ENCODE data around the gene GFM1.
A peak's percentile ranks its signal among the peaks of the same experiment; 100 is the strongest.

Gene GFM1

GRCh38 chr3:158625881-158626280 is 18.4 kb upstream of the GFM1 start:
- H3K79me1 ChIP-seq (ENCODE audit: low read depth, low read length): no peaks in the 10 kb centered on the region
- peaks cover 0 to 3% of the 10 kb centered on the region in 2 donors for H3K9me3 ChIP-seq (replicated peaks in 1 of 2; ENCODE audit: control insufficient read depth in 2 of 2, insufficient read depth in 1 of 2, low read depth in 1 of 2, low read length in 2 of 2)
- no peak overlapping the region for H2BK12ac ChIP-seq (ENCODE audit: low read length)
- H3K4me1 ChIP-seq (ENCODE audit: control insufficient read depth in 2 of 2, insufficient read depth in 1 of 2, low read depth in 1 of 2, low read length in 2 of 2): no peaks in the 10 kb centered on the region
- no peak overlapping the region for H2AFZ ChIP-seq (ENCODE audit: low read length)
- no peak overlapping the region for H3K4me2 ChIP-seq (ENCODE audit: insufficient read depth, low read length, poor library complexity, severe bottlenecking)
- H3K27ac ChIP-seq (replicated peaks; ENCODE audit: low read length): no peak overlapping the region
- no peak overlapping the region for H3K4me3 ChIP-seq (ENCODE audit: low read length in 2 of 2)
- H3K27me3 ChIP-seq (ENCODE audit: control insufficient read depth in 3 of 3, insufficient read depth in 3 of 3, low read depth in 1 of 3, low read length in 3 of 3): peaks cover 0 to 4% (median 0%) of the 10 kb centered on the region in 3 experiments
- no peak overlapping the region for H3K9ac ChIP-seq (ENCODE audit: low read depth, low read length, poor library complexity)
- no peak overlapping the region for H3K23ac ChIP-seq (ENCODE audit: low read depth, low read length, poor library complexity)
- DNase-seq (ENCODE audit: low spot score): no peak
- no peak overlapping the region for H2BK15ac ChIP-seq (ENCODE audit: low read length)
- no peak overlapping the region for H2BK120ac ChIP-seq (ENCODE audit: low read depth, low read length)
- no peak overlapping the region for H3K14ac ChIP-seq (ENCODE audit: low read length)
- H3K36me3 ChIP-seq (replicated peaks in 1 of 2; ENCODE audit: control insufficient read depth in 2 of 2, insufficient read depth in 2 of 2, low read length in 2 of 2): no peaks in the 10 kb centered on the region
- no peak overlapping the region for H2AK5ac ChIP-seq (ENCODE audit: low read depth, low read length)
- no peak overlapping the region for H3K18ac ChIP-seq (ENCODE audit: low read length)
- H3K4ac ChIP-seq (ENCODE audit: low read length): no peak overlapping the region
- H2BK5ac ChIP-seq (ENCODE audit: low read length): no peak overlapping the region
- H4K8ac ChIP-seq (ENCODE audit: low read depth, low read length): no peak overlapping the region
- WGBS, 2 donors (ENCODE audit: extremely low coverage in 2 of 2, insufficient read length in 2 of 2, insufficient replicate concordance in 1 of 2): no CpG with 5 or more reads among the region's 1 CpG
- H4K91ac ChIP-seq (ENCODE audit: low read depth, low read length, poor library complexity): no peak overlapping the region

- H2BK5ac ChIP-seq (ENCODE audit: low read length): no peak overlapping the region
- no peak overlapping the region for H2BK120ac ChIP-seq (ENCODE audit: low read depth, low read length)
- H3K9me3 ChIP-seq (replicated peaks in 1 of 2; ENCODE audit: control insufficient read depth in 2 of 2, insufficient read depth in 1 of 2, low read depth in 1 of 2, low read length in 2 of 2): no peaks in the 10 kb centered on the region
- no peak overlapping the region for H3K14ac ChIP-seq (ENCODE audit: low read length)
- H2AK5ac ChIP-seq (ENCODE audit: low read depth, low read length): no peak overlapping the region
- H2BK15ac ChIP-seq (ENCODE audit: low read length): no peak overlapping the region
- DNase-seq (ENCODE audit: low spot score): peak; percentile 35
- no peak overlapping the region for H3K27ac ChIP-seq (replicated peaks; ENCODE audit: low read length)
- no peak overlapping the region for H4K8ac ChIP-seq (ENCODE audit: low read depth, low read length)
- H2BK12ac ChIP-seq (ENCODE audit: low read length): no peak overlapping the region
- H3K36me3 ChIP-seq (replicated peaks in 1 of 2; ENCODE audit: control insufficient read depth in 2 of 2, insufficient read depth in 2 of 2, low read length in 2 of 2): no peaks in the 10 kb centered on the region
- H3K79me1 ChIP-seq (ENCODE audit: low read depth, low read length): no peaks in the 10 kb centered on the region
- no peak overlapping the region for H3K4me2 ChIP-seq (ENCODE audit: insufficient read depth, low read length, poor library complexity, severe bottlenecking)
- H3K4ac ChIP-seq (ENCODE audit: low read length): no peak overlapping the region
- H3K4me3 ChIP-seq (ENCODE audit: low read length in 2 of 2): no peak overlapping the region
- peaks cover 3% of the 10 kb centered on the region in 2 donors for H3K4me1 ChIP-seq (ENCODE audit: control insufficient read depth in 2 of 2, insufficient read depth in 1 of 2, low read depth in 1 of 2, low read length in 2 of 2)
- H3K18ac ChIP-seq (ENCODE audit: low read length): no peak overlapping the region
- H3K9ac ChIP-seq (ENCODE audit: low read depth, low read length, poor library complexity): no peak overlapping the region
- H2AFZ ChIP-seq (ENCODE audit: low read length): peak overlapping the region; percentile 77
- no peak overlapping the region for H4K91ac ChIP-seq (ENCODE audit: low read depth, low read length, poor library complexity)
- peaks cover 0 to 5% (median 0%) of the 10 kb centered on the region in 3 experiments for H3K27me3 ChIP-seq (ENCODE audit: control insufficient read depth in 3 of 3, insufficient read depth in 3 of 3, low read depth in 1 of 3, low read length in 3 of 3)
- no peak overlapping the region for H3K23ac ChIP-seq (ENCODE audit: low read depth, low read length, poor library complexity)
Measured at GRCh38 chr3:158631981-158632380, 12.3 kb upstream of the GFM1 start.

DNA sequence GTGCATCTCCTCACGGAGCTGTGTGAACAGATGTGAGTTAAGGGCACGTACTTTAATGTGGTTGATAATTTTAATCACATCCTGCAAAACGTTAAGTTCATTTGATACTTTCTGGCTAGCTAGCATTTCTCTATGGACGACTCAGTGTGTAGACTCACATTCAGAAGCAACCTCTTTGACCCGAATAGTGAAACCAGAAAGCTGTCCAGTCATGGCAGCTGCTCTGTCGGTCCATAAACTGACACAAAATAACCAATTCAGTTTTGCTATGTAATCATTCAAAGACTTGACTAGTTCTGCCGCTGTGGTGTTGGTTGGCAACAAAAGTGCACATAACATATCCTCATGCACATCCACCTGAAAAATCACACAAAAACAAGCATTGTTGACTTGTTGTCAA is 3.7 kb upstream of the GFM1 start:
- DNase-seq (ENCODE audit: low spot score): no peak
- Histone ChIP-seq H2BK5ac (ENCODE audit: low read length) (no peak overlapping the region), H2BK12ac (ENCODE audit: low read length) (no peak overlapping the region), H2BK120ac (ENCODE audit: low read depth, low read length) (no peak overlapping the region), H3K23ac (ENCODE audit: low read depth, low read length, poor library complexity) (no peak overlapping the region), H3K27me3 (ENCODE audit: control insufficient read depth in 3 of 3, insufficient read depth in 3 of 3, low read depth in 1 of 3, low read length in 3 of 3) (no peaks in the 10 kb centered on the region), H3K4ac (ENCODE audit: low read length) (no peak overlapping the region), H4K8ac (ENCODE audit: low read depth, low read length) (no peak overlapping the region), H3K36me3 (replicated peaks in 1 of 2; ENCODE audit: control insufficient read depth in 2 of 2, insufficient read depth in 2 of 2, low read length in 2 of 2) (no peaks in the 10 kb centered on the region), H4K91ac (ENCODE audit: low read depth, low read length, poor library complexity) (no peak overlapping the region), H3K4me3 (ENCODE audit: low read length in 2 of 2) (no peak overlapping the region), H3K4me2 (ENCODE audit: insufficient read depth, low read length, poor library complexity, severe bottlenecking) (no peak overlapping the region), H3K9ac (ENCODE audit: low read depth, low read length, poor library complexity) (no peak overlapping the region), H2BK15ac (ENCODE audit: low read length) (no peak overlapping the region), H3K9me3 (replicated peaks in 1 of 2; ENCODE audit: control insufficient read depth in 2 of 2, insufficient read depth in 1 of 2, low read depth in 1 of 2, low read length in 2 of 2) (no peaks in the 10 kb centered on the region), H2AK5ac (ENCODE audit: low read depth, low read length) (no peak overlapping the region), H2AFZ (ENCODE audit: low read length) (no peak overlapping the region), H3K27ac (replicated peaks; ENCODE audit: low read length) (no peak overlapping the region), H3K79me1 (ENCODE audit: low read depth, low read length) (peaks cover 2% of the 10 kb centered on the region), H3K18ac (ENCODE audit: low read length) (no peak overlapping the region), H3K4me1 (ENCODE audit: control insufficient read depth in 2 of 2, insufficient read depth in 1 of 2, low read depth in 1 of 2, low read length in 2 of 2) (peaks cover 0 to 4% of the 10 kb centered on the region in 2 donors), H3K14ac (ENCODE audit: low read length) (no peak overlapping the region)
- no CpG with 5 or more reads among the region's 7 CpGs for WGBS, 2 donors (ENCODE audit: extremely low coverage in 2 of 2, insufficient read length in 2 of 2, insufficient replicate concordance in 1 of 2)

GRCh38 chr3:158642005-158642404 is 2.3 kb upstream of the GFM1 start:
- Histone ChIP-seq H3K18ac (ENCODE audit: low read length) (no peak overlapping the region), H3K27me3 (ENCODE audit: control insufficient read depth in 3 of 3, insufficient read depth in 3 of 3, low read depth in 1 of 3, low read length in 3 of 3) (no peaks in the 10 kb centered on the region), H3K14ac (ENCODE audit: low read length) (no peak overlapping the region), H2BK120ac (ENCODE audit: low read depth, low read length) (no peak overlapping the region), H2BK5ac (ENCODE audit: low read length) (no peak overlapping the region), H3K4me2 (ENCODE audit: insufficient read depth, low read length, poor library complexity, severe bottlenecking) (no peak overlapping the region), H3K4me1 (ENCODE audit: control insufficient read depth in 2 of 2, insufficient read depth in 1 of 2, low read depth in 1 of 2, low read length in 2 of 2) (peaks cover 0 to 4% of the 10 kb centered on the region in 2 donors), H2BK12ac (ENCODE audit: low read length) (no peak overlapping the region), H3K36me3 (replicated peaks in 1 of 2; ENCODE audit: control insufficient read depth in 2 of 2, insufficient read depth in 2 of 2, low read length in 2 of 2) (peaks cover 0 to 12% of the 10 kb centered on the region in 2 donors), H4K91ac (ENCODE audit: low read depth, low read length, poor library complexity) (no peak overlapping the region), H3K27ac (replicated peaks; ENCODE audit: low read length) (no peak overlapping the region), H2AK5ac (ENCODE audit: low read depth, low read length) (no peak overlapping the region), H3K79me1 (ENCODE audit: low read depth, low read length) (peaks cover 6% of the 10 kb centered on the region), H3K4me3 (ENCODE audit: low read length in 2 of 2) (no peak overlapping the region), H3K4ac (ENCODE audit: low read length) (no peak overlapping the region), H2AFZ (ENCODE audit: low read length) (no peak overlapping the region), H3K9ac (ENCODE audit: low read depth, low read length, poor library complexity) (no peak overlapping the region), H3K23ac (ENCODE audit: low read depth, low read length, poor library complexity) (no peak overlapping the region), H4K8ac (ENCODE audit: low read depth, low read length) (no peak overlapping the region), H2BK15ac (ENCODE audit: low read length) (no peak overlapping the region), H3K9me3 (replicated peaks in 1 of 2; ENCODE audit: control insufficient read depth in 2 of 2, insufficient read depth in 1 of 2, low read depth in 1 of 2, low read length in 2 of 2) (no peaks in the 10 kb centered on the region)
- whole genome bisulfite sequencing, 2 donors (ENCODE audit: extremely low coverage in 2 of 2, insufficient read length in 2 of 2, insufficient replicate concordance in 1 of 2): no CpG with 5 or more reads among the region's 7 CpGs
- DNase-seq (ENCODE audit: low spot score): no peak

All from neuronal stem cell (in vitro differentiated cells).